Panc1 (cell line): Measurements from ENCODE around the gene PDCD2L. TPM values are rescaled to one million over a fixed set of nuclear protein-coding genes. Genes with fewer than 3 reads are reported as not detected.
A peak's percentile ranks its signal among the peaks of the same experiment; 100 is the strongest.
"Not testable (repeated sequence)": the region's sequence is repeated elsewhere in the genome, so short reads cannot be mapped to it uniquely, and the experiment has no call there.

Experiments
- ATAC-seq: fragments of 200-7000 bp; cut with Tn5 transposase; 2 replicates; pipeline ENCODE4 v1.9.1; 2020; ENCODE audit warnings: mild to moderate bottlenecking, moderate library complexity
- BruUV-seq: library from RNA; stranded (reverse); fragments of 400-500 nt; replicated peaks from 2 replicates; lab custom pipeline; 2021; lab: Mats Ljungman, UMichigan
- CTCF ChIA-PET: fragments of 300-600 bp; sonication (Branson Sonifier 250); formaldehyde crosslinking; loops from one replicate; lab custom pipeline; 2022; ENCODE audit warnings: antibody characterized with exemption; lab: Charles Lee
- POLR2A ChIA-PET: fragments of 300-600 bp; sonication (Branson Sonifier 250); formaldehyde crosslinking; loops from one replicate; lab custom pipeline; 2022; ENCODE audit warnings: antibody characterized with exemption; lab: Charles Lee
- DNase-seq: peaks from one replicate; pipeline ENCODE4 v3.0.0-alpha.2; 2010; ENCODE audit warnings: low read depth, low spot score
- H3K27ac ChIP-seq: 2 replicates; pipeline ENCODE4 v1.5.1; 2011; ENCODE audit warnings: mild to moderate bottlenecking, low read length, inconsistent platforms
- H3K27me3 ChIP-seq: fragments of 200-500 bp; sonication (Bioruptor generic); 2 replicates; pipeline ENCODE4 v1.6.0; 2014; ENCODE audit warnings: low read length, inconsistent platforms; ENCODE audit not compliant: control insufficient read depth, insufficient read depth
- H3K36me3 ChIP-seq: fragments of 200-500 bp; sonication (Bioruptor generic); 2 replicates; pipeline ENCODE4 v1.5.1; 2014; ENCODE audit warnings: inconsistent platforms, mild to moderate bottlenecking, low read length, moderate library complexity; ENCODE audit not compliant: control insufficient read depth, insufficient read depth
- H3K4me1 ChIP-seq: 2 replicates; pipeline ENCODE4 v1.5.1; 2011; ENCODE audit warnings: inconsistent platforms, mild to moderate bottlenecking, low read length, moderate library complexity; ENCODE audit not compliant: control insufficient read depth, insufficient read depth
- H3K4me3 ChIP-seq, 2 experiments: 2 replicates each; pipeline ENCODE4 v1.5.1; 2011 to 2012; ENCODE audit warnings: low read depth in 2 of 2, low read length in 2 of 2, mild to moderate bottlenecking in 2 of 2, inconsistent platforms in 1 of 2, moderate library complexity in 1 of 2
- H3K9me3 ChIP-seq: fragments of 200-500 bp; sonication (Bioruptor generic); 2 replicates; pipeline ENCODE4 v1.5.1; 2014; ENCODE audit warnings: low read depth, mild to moderate bottlenecking, inconsistent platforms, low read length, moderate library complexity; ENCODE audit not compliant: control insufficient read depth, insufficient read depth
- POLR2AphosphoS5 ChIP-seq: IDR thresholded peaks from 2 replicates; pipeline ENCODE4 v1.6.1; 2012; ENCODE audit warnings: mild to moderate bottlenecking, low read depth, low read length, moderate library complexity
- REST ChIP-seq, 2 experiments: IDR thresholded peaks; 2 replicates each; pipeline ENCODE4 v1.6.1; 2011 to 2012; ENCODE audit warnings: low read depth in 2 of 2, control low read depth in 1 of 2, low read length in 1 of 2, mild to moderate bottlenecking in 1 of 2, moderate library complexity in 1 of 2; ENCODE audit not compliant: insufficient read depth in 1 of 2
- SIN3A ChIP-seq: IDR thresholded peaks from 2 replicates; pipeline ENCODE4 v1.6.1; 2012; ENCODE audit warnings: low read depth, mild to moderate bottlenecking, low read length, moderate library complexity, borderline replicate concordance; ENCODE audit not compliant: insufficient read depth
- TCF7L2 ChIP-seq: IDR thresholded peaks from 2 replicates; pipeline ENCODE4 v1.6.1; 2011; ENCODE audit warnings: mild to moderate bottlenecking, low read depth, low read length, inconsistent platforms
- in situ Hi-C: cut with HindIII; loops from 2 replicates; pipeline ENCODE4 v1.10.0; 2016; ENCODE audit warnings: low sequenced_read_pairs, low pct_unique_long_range_greater_than_20kb
- intact Hi-C: fragments of 100-400 bp; cut with micrococcal nuclease; formaldehyde crosslinking; loops from one replicate; pipeline ENCODE4 v1.10.0; 2022; ENCODE audit not compliant: unreplicated experiment
- total RNA-seq: library from RNA; stranded (reverse); gene quantifications from one replicate; pipeline ENCODE4 v1.2.1, GENCODE V29; 2021; ENCODE audit not compliant: unreplicated experiment
- TF ChIP-seq, protein P1 (sequence below): fragments of 450-650 bp; IDR thresholded peaks from 2 replicates; pipeline ENCODE4 v1.5.1; 2017; ENCODE audit warnings: mild to moderate bottlenecking

PDCD2L gene
- total RNA-seq, 1 experiment from 2014 or later = 36.4 TPM

DNA sequence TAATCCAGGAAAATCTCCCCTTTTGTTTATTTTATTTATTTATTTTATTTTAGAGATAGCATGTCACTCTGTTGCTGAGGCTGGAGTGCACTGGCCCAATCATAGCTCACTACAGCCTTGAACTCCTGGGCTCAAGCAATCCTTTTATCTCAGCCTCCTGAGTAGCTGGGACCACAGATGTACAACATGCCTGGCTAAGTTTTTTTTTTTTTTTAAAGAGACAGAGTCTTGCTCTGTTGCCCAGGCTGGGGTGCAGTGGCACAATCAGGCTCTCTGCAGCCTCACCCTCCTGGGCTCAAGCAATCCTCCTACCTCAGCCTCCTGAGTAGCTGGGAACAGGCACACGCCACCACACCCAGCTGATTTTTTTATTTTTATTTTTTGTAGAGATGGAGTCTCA lies 6.3 kb upstream of the PDCD2L start:
- Histone ChIP-seq H3K4me3 (no peak overlapping the region), H3K4me1 (no peaks in the 10 kb centered on the region), H3K36me3 (peaks cover 12% of the 10 kb centered on the region; the same call in 1 of the 2 replicates), H3K27ac (no peak overlapping the region), H3K9me3 (no peaks in the 10 kb centered on the region), H3K27me3 (no peaks in the 10 kb centered on the region)
- BruUV-seq = no TSS peak
- intact Hi-C loops (no loop called here), in situ Hi-C loops (no loop called here)
- ATAC-seq = no peak
- TF ChIP-seq, protein P1, sequence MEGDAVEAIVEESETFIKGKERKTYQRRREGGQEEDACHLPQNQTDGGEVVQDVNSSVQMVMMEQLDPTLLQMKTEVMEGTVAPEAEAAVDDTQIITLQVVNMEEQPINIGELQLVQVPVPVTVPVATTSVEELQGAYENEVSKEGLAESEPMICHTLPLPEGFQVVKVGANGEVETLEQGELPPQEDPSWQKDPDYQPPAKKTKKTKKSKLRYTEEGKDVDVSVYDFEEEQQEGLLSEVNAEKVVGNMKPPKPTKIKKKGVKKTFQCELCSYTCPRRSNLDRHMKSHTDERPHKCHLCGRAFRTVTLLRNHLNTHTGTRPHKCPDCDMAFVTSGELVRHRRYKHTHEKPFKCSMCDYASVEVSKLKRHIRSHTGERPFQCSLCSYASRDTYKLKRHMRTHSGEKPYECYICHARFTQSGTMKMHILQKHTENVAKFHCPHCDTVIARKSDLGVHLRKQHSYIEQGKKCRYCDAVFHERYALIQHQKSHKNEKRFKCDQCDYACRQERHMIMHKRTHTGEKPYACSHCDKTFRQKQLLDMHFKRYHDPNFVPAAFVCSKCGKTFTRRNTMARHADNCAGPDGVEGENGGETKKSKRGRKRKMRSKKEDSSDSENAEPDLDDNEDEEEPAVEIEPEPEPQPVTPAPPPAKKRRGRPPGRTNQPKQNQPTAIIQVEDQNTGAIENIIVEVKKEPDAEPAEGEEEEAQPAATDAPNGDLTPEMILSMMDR = no peak
- TF ChIP-seq SIN3A = no peak
- no peak for TF ChIP-seq POLR2AphosphoS5
- TF ChIP-seq REST (IDR thresholded peaks at IDR 0.05; ENCODE audit: insufficient read depth in 1 of 2, low read depth in 2 of 2, low read length in 1 of 2) = no peak
- no peak for TF ChIP-seq TCF7L2
- CTCF ChIA-PET = no interaction called here
- DNase-seq = no peak
- POLR2A ChIA-PET = interaction anchor here (1.0 kb wide), 1 partner anchor 84 kb away, joined by 4 read pairs; the partner anchor contains the start of gene WTIP

DNA sequence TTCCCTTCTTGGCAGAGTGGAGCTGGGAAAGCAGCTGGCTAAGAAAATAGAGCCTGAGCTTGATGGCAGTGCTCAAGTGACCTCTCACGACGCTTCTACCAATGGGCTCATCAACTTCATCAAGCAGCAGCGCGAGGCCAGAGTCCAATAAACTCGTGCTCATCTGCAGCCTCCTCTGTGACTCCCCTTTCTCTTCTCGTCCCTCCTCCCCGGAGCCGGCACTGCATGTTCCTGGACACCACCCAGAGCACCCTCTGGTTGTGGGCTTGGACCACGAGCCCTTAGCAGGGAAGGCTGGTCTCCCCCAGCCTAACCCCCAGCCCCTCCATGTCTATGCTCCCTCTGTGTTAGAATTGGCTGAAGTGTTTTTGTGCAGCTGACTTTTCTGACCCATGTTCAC lies 4.3 kb upstream of the PDCD2L start:
- BruUV-seq = TSS peak; percentile 89
- CTCF ChIA-PET = interaction anchor here (0.6 kb wide), 1 partner anchor 163 kb away, joined by 7 read pairs; no protein-coding TSS in a partner anchor
- in situ Hi-C loops (no loop called here), intact Hi-C loops (no loop called here)
- DNase-seq (no peak), ATAC-seq (no peak)
- POLR2A ChIA-PET = no interaction called here
- Histone ChIP-seq H3K4me1 (no peaks in the 10 kb centered on the region), H3K27ac (no peak overlapping the region), H3K36me3 (peaks cover 10% of the 10 kb centered on the region; the same call in 1 of the 2 replicates), H3K27me3 (no peaks in the 10 kb centered on the region), H3K4me3 (no peak overlapping the region), H3K9me3 (no peaks in the 10 kb centered on the region)
- no peak for TF ChIP-seq SIN3A
- TF ChIP-seq, protein P1 = no peak

DNA sequence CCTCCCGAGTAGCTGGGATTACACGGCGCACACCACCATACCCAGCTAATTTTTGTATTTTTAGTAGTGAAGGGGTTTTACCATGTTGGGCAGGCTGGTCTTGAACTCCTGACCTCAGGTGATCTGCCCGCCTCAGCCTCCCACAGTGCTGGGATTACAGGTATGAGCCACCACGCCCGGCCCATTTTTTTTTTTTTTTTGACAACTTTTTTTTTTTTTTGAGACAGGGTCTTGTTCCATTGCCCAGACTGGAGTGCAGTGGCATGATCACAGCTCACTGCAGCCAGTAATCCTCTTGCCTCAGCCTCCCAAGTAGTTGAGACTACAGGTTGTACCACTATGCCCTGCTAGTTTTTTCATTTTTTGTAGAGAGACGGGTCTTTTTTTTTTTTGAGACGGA lies 3.4 kb upstream of the PDCD2L start:
- intact Hi-C loops, ATAC-seq, H3K36me3 ChIP-seq, H3K4me1 ChIP-seq, H3K27me3 ChIP-seq, BruUV-seq, H3K27ac ChIP-seq, in situ Hi-C loops, H3K9me3 ChIP-seq, H3K4me3 ChIP-seq, POLR2A ChIA-PET, DNase-seq: not testable (repeated sequence)
- CTCF ChIA-PET = interaction anchor here (0.7 kb wide), 1 partner anchor 140 kb away, joined by 3 read pairs; no protein-coding TSS in a partner anchor
